Adipocyte (in vitro differentiated cells): ENCODE measurements around the gene SRGAP1.
A peak's percentile ranks its signal among the peaks of the same experiment; 100 is the strongest.
"Not testable (repeated sequence)": the region's sequence is repeated elsewhere in the genome, so short reads cannot be mapped to it uniquely, and the experiment has no call there.

Source experiments
- DNase-seq: peaks from one replicate; pipeline ENCODE4 v3.0.0-alpha.2; 2015; ENCODE audit warnings: low read depth
- H3K27me3 ChIP-seq: replicated peaks from 2 replicates; pipeline ENCODE4 v1.7.0; 2013; ENCODE audit warnings: mild to moderate bottlenecking, low read length, moderate library complexity; ENCODE audit not compliant: control insufficient read depth, insufficient read depth
- H3K36me3 ChIP-seq: 2 replicates; pipeline ENCODE4 v1.7.0; 2013; ENCODE audit warnings: low read length, mild to moderate bottlenecking, moderate library complexity; ENCODE audit not compliant: control insufficient read depth, insufficient read depth, severe bottlenecking
- H3K4me1 ChIP-seq: 2 replicates; pipeline ENCODE4 v1.7.0; 2013; ENCODE audit warnings: mild to moderate bottlenecking, low read length, moderate library complexity; ENCODE audit not compliant: control insufficient read depth, insufficient read depth
- H3K4me3 ChIP-seq: 2 replicates; pipeline ENCODE4 v1.7.0; 2013; ENCODE audit warnings: mild to moderate bottlenecking, low read length, moderate library complexity
- H3K9ac ChIP-seq: 2 replicates; pipeline ENCODE4 v1.7.0; 2013; ENCODE audit warnings: mild to moderate bottlenecking, low read length, moderate library complexity
- H3K9me3 ChIP-seq: 2 replicates; pipeline ENCODE4 v1.7.0; 2013; ENCODE audit warnings: mild to moderate bottlenecking, low read length, moderate library complexity; ENCODE audit not compliant: control insufficient read depth

SRGAP1 gene

GRCh38 chr12:63841011-63841410 lies 3.5 kb upstream of the SRGAP1 start:
- H3K27me3 ChIP-seq, result no peaks in the 10 kb centered on the region
- H3K9ac ChIP-seq, result no peak overlapping the region
- H3K4me3 ChIP-seq, result no peak overlapping the region
- peaks cover 2% of the 10 kb centered on the region for H3K4me1 ChIP-seq
- no peaks in the 10 kb centered on the region for H3K9me3 ChIP-seq
- no peaks in the 10 kb centered on the region for H3K36me3 ChIP-seq
- no peak for DNase-seq

- Histone ChIP-seq H3K36me3 (no peaks in the 10 kb centered on the region), H3K4me3 (no peak overlapping the region), H3K9me3 (no peaks in the 10 kb centered on the region), H3K9ac (no peak overlapping the region), H3K4me1 (peaks cover 8% of the 10 kb centered on the region), H3K27me3 (no peaks in the 10 kb centered on the region)
- DNase-seq, result no peak
Observed at GRCh38 chr12:63841571-63841970, 2.9 kb upstream of the SRGAP1 start.

- H3K4me1 ChIP-seq, result peaks cover 13% of the 10 kb centered on the region
- not testable (repeated sequence) for H3K36me3 ChIP-seq, H3K9me3 ChIP-seq, DNase-seq, H3K27me3 ChIP-seq
- H3K4me3 ChIP-seq, result peak overlapping the region; percentile 93
- peak overlapping the region; percentile 92 for H3K9ac ChIP-seq
Observed at GRCh38 chr12:63842750-63843149, 1.8 kb upstream of the SRGAP1 start.

- peak overlapping the region; percentile 92 for H3K9ac ChIP-seq
- H3K4me1 ChIP-seq, result peaks cover 15% of the 10 kb centered on the region
- peak overlapping the region; percentile 93 for H3K4me3 ChIP-seq
- H3K27me3 ChIP-seq, result no peaks in the 10 kb centered on the region
- no peak for DNase-seq
- H3K36me3 ChIP-seq, result no peaks in the 10 kb centered on the region
- no peaks in the 10 kb centered on the region for H3K9me3 ChIP-seq
Observed at GRCh38 chr12:63843254-63843720, 1.2 kb upstream of the SRGAP1 start.

- H3K36me3 ChIP-seq, result no peaks in the 10 kb centered on the region
Observed at GRCh38 chr12:63843721-63844390, 644 bp upstream of the SRGAP1 start.

GRCh38 chr12:63845726-63846125 lies 1.2 kb downstream of the SRGAP1 start:
- peak; percentile 61 for DNase-seq

More at GRCh38 chr12:63843721-63844390, 644 bp upstream of the SRGAP1 start:
- no peaks in the 10 kb centered on the region for H3K27me3 ChIP-seq
- peak overlapping the region; percentile 92 for H3K9ac ChIP-seq
- peaks cover 20% of the 10 kb centered on the region for H3K4me1 ChIP-seq
- peak overlapping the region; percentile 93 for H3K4me3 ChIP-seq
- peak; percentile 98 for DNase-seq
- no peaks in the 10 kb centered on the region for H3K9me3 ChIP-seq

GRCh38 chr12:63846238-63846967 lies 1.9 kb downstream of the SRGAP1 start:
- H3K4me3 ChIP-seq, result peak overlapping the region; percentile 93
- peak overlapping the region; percentile 92 for H3K9ac ChIP-seq
- no peaks in the 10 kb centered on the region for H3K36me3 ChIP-seq
- peak; percentile 37 for DNase-seq
- H3K27me3 ChIP-seq, result no peaks in the 10 kb centered on the region
- no peaks in the 10 kb centered on the region for H3K9me3 ChIP-seq
- H3K4me1 ChIP-seq, result peaks cover 38% of the 10 kb centered on the region

More at GRCh38 chr12:63845726-63846125, 1.2 kb downstream of the SRGAP1 start:
- H3K36me3 ChIP-seq, result no peaks in the 10 kb centered on the region
- peaks cover 38% of the 10 kb centered on the region for H3K4me1 ChIP-seq
- no peaks in the 10 kb centered on the region for H3K9me3 ChIP-seq
- no peaks in the 10 kb centered on the region for H3K27me3 ChIP-seq
- H3K4me3 ChIP-seq, result peak overlapping the region; percentile 93
- H3K9ac ChIP-seq, result peak overlapping the region; percentile 92

- H3K4me3 ChIP-seq, result peak overlapping the region; percentile 36
- DNase-seq, result no peak
- H3K27me3 ChIP-seq, result no peaks in the 10 kb centered on the region
- H3K9me3 ChIP-seq, result no peaks in the 10 kb centered on the region
- peaks cover 36% of the 10 kb centered on the region for H3K4me1 ChIP-seq
- H3K36me3 ChIP-seq, result no peaks in the 10 kb centered on the region
- no peak overlapping the region for H3K9ac ChIP-seq
Observed at GRCh38 chr12:63848450-63848849, 4.0 kb downstream of the SRGAP1 start.

- DNase-seq, result peak; percentile 13
- Histone ChIP-seq H3K4me1 (peaks cover 36% of the 10 kb centered on the region), H3K36me3 (no peaks in the 10 kb centered on the region), H3K27me3 (no peaks in the 10 kb centered on the region), H3K9me3 (no peaks in the 10 kb centered on the region), H3K4me3 (no peak overlapping the region), H3K9ac (no peak overlapping the region)
Observed at GRCh38 chr12:63849106-63849620, 4.7 kb downstream of the SRGAP1 start.

- Histone ChIP-seq H3K9ac (no peak overlapping the region), H3K27me3 (no peaks in the 10 kb centered on the region), H3K4me3 (no peak overlapping the region), H3K36me3 (no peaks in the 10 kb centered on the region), H3K4me1 (peaks cover 36% of the 10 kb centered on the region), H3K9me3 (no peaks in the 10 kb centered on the region)
- no peak for DNase-seq
Observed at GRCh38 chr12:63849641-63850040, 5.1 kb downstream of the SRGAP1 start.

- Histone ChIP-seq H3K4me3 (no peak overlapping the region), H3K4me1 (peaks cover 26% of the 10 kb centered on the region), H3K27me3 (no peaks in the 10 kb centered on the region), H3K9ac (no peak overlapping the region), H3K36me3 (no peaks in the 10 kb centered on the region), H3K9me3 (no peaks in the 10 kb centered on the region)
- DNase-seq, result no peak
Observed at GRCh38 chr12:63853978-63854377, 9.5 kb downstream of the SRGAP1 start.
